ENCODE data around the gene ERBB2.

DNA sequence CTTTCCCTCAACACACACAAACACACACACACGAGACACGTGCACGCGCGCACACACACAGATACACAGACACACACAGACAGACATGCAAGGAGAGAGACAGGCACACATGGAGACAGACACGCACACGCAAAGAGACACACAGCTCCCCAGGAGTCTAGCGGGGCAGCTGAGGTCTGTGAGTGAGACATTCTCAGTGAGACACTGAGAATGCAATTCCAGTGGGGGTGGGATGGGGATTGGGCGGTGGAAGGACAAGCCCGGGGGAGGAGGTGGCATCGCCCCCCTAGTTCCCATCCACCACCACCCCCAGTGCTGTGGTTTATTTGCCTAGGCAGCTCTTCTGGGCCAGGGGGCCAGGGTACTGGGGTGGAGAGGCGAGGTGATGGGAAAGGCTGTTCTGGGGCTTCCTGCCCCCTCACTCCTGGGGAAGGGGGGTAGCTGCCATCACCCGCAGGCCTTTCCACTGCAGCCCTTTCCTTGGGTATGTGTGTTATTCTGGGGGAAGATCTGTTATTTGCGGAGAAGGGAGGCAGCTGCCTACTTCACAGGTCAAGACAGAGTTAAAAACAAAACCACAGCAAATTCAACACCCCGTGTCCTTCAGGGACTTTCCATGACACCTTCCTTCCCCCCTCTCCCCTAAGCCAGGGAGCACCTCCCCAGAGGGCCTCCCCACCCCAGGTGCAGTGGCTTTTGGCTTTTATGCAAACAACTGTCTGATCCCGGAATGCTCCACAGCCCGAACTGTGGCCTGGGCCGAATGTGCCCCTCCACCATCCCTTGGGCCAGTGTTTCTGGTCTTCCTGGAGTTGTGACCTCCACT, 55.9 kb downstream of the ERBB2 start:
- TF ChIP-seq, protein P1, sequence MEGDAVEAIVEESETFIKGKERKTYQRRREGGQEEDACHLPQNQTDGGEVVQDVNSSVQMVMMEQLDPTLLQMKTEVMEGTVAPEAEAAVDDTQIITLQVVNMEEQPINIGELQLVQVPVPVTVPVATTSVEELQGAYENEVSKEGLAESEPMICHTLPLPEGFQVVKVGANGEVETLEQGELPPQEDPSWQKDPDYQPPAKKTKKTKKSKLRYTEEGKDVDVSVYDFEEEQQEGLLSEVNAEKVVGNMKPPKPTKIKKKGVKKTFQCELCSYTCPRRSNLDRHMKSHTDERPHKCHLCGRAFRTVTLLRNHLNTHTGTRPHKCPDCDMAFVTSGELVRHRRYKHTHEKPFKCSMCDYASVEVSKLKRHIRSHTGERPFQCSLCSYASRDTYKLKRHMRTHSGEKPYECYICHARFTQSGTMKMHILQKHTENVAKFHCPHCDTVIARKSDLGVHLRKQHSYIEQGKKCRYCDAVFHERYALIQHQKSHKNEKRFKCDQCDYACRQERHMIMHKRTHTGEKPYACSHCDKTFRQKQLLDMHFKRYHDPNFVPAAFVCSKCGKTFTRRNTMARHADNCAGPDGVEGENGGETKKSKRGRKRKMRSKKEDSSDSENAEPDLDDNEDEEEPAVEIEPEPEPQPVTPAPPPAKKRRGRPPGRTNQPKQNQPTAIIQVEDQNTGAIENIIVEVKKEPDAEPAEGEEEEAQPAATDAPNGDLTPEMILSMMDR (IDR thresholded peaks at IDR 0.05) = no peak
- TF ChIP-seq POLR2AphosphoS5 (IDR thresholded peaks at IDR 0.05) (no peak), POLR2A (IDR thresholded peaks at IDR 0.05) (no peak), EP300 (IDR thresholded peaks at IDR 0.05) (no peak)

Data from upper lobe of left lung (tissue), 4 donors.